Measurements from ENCODE around the gene PLAAT2.

GRCh38 chr11:63603180-63603518, 40.0 kb upstream of the PLAAT2 start:
- TF ChIP-seq CTCF (IDR thresholded peaks at IDR 0.05) (no peak), POLR2A (IDR thresholded peaks at IDR 0.05) (no peak)
